Body of pancreas (tissue), 4 donors: Measurements from ENCODE around the gene NRARP. TPM values are rescaled to one million over a fixed set of nuclear protein-coding genes. Genes with fewer than 3 reads are reported as not detected.

ENCODE experiments used
- ATAC-seq: fragments of 150-250 bp; one replicate; pipeline ENCODE4 v1.9.1; 2016
- DNase-seq, 4 donors: peaks; one replicate each; pipeline ENCODE4 v3.0.0-alpha.2; 2019
- H3K27ac ChIP-seq, 4 donors: fragments of 200-600 bp; sonication (generic); 1 replicate in 3 of 4; 2 replicates in 1 of 4; pipeline versions ENCODE4 v1.5.1 to v1.6.1; 2016 to 2019; ENCODE audit warnings: mild to moderate bottlenecking in 1 of 4, mixed read lengths in 1 of 4, moderate library complexity in 1 of 4
- H3K27me3 ChIP-seq, 2 donors: fragments of 200-600 bp; sonication (generic); one replicate each; pipeline ENCODE4 v1.6.0; 2016; ENCODE audit warnings: mild to moderate bottlenecking in 1 of 2
- H3K36me3 ChIP-seq, 2 donors: fragments of 200-600 bp; sonication (generic); replicated peaks in 1 of 2; 2 replicates each; pipeline ENCODE4 v1.5.1; 2016; ENCODE audit warnings: low read depth in 2 of 2; ENCODE audit not compliant: insufficient read depth in 1 of 2
- H3K4me1 ChIP-seq: fragments of 200-600 bp; sonication (generic); one replicate; pipeline ENCODE4 v1.6.0; 2016
- H3K4me3 ChIP-seq, 2 donors: fragments of 200-600 bp; sonication (generic); 1 replicate in 1 of 2; 2 replicates in 1 of 2; pipeline ENCODE4 v1.5.1; 2016 to 2019
- H3K9me3 ChIP-seq, 3 donors: fragments of 200-600 bp; sonication (generic); 1 replicate in 2 of 3; 2 replicates in 1 of 3; pipeline ENCODE4 v1.5.1; 2016
- POLR2A ChIP-seq, 3 donors: fragments of 450-650 bp; IDR thresholded peaks; one replicate each; pipeline ENCODE4 v1.6.1; 2016; ENCODE audit warnings: antibody characterized with exemption in 3 of 3, mild to moderate bottlenecking in 2 of 3
- WGBS, 2 donors: methylation state at CpG; one replicate each; pipeline ENCODE4 v1.1.5; 2017; 5-methylcytosine and 5-hydroxymethylcytosine counted together
- intact Hi-C: fragments of 100-400 bp; cut with DNase I; formaldehyde crosslinking; loops from one replicate; pipeline ENCODE4 v1.15.1; 2023
- total RNA-seq, 2 donors: library from RNA; depleted of rRNA; stranded (reverse); fragments of >200 nt; gene quantifications; one replicate each; pipeline ENCODE4 v1.1.0, GENCODE V29; 2016
- TF ChIP-seq, protein P1 (sequence below), 7 experiments: fragments of 450-650 bp in 4 of 7; fragments of 200-600 bp in 3 of 7; sonication (generic) in 3 of 7; IDR thresholded peaks; one replicate each; pipeline ENCODE4 v1.5.1; 2016 to 2019; ENCODE audit warnings: antibody characterized with exemption in 7 of 7

Gene NRARP
- total RNA-seq, 2 donors from 2014 or later, result 18.4 to 24.4 TPM

DNA sequence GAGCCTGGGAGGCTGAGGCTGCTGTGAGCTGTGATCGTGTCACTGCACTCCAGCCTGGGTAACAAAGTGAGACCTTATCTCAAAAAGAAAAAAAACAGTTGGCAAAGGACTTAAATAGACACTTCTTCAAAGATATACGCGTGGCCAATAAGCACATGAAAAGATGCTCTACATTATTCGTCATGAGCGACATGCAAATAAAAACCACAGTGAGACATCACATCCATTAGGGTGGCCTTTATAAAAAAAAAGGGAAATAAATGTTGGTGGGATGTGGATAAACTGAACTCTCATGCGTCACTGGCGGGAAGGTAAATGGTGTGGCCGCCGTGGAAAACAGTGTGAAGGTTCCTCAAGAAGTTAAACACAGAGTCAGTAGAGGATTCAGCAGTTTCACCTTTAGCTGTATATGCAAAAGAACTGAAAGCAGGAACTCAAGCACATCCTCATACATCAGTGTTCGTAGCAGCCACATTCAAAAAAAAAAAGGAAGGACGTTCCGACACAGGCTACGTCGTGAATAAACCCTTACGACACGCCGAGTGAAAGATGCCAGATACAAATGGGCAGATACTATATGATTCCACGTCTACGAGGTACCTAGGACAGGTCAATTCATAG, 24.5 kb upstream of the NRARP start:
- no peak for TF ChIP-seq POLR2A (IDR thresholded peaks at IDR 0.05)
- TF ChIP-seq, protein P1, sequence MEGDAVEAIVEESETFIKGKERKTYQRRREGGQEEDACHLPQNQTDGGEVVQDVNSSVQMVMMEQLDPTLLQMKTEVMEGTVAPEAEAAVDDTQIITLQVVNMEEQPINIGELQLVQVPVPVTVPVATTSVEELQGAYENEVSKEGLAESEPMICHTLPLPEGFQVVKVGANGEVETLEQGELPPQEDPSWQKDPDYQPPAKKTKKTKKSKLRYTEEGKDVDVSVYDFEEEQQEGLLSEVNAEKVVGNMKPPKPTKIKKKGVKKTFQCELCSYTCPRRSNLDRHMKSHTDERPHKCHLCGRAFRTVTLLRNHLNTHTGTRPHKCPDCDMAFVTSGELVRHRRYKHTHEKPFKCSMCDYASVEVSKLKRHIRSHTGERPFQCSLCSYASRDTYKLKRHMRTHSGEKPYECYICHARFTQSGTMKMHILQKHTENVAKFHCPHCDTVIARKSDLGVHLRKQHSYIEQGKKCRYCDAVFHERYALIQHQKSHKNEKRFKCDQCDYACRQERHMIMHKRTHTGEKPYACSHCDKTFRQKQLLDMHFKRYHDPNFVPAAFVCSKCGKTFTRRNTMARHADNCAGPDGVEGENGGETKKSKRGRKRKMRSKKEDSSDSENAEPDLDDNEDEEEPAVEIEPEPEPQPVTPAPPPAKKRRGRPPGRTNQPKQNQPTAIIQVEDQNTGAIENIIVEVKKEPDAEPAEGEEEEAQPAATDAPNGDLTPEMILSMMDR (IDR thresholded peaks at IDR 0.05), result no peak
- intact Hi-C loops, result no loop called here

DNA sequence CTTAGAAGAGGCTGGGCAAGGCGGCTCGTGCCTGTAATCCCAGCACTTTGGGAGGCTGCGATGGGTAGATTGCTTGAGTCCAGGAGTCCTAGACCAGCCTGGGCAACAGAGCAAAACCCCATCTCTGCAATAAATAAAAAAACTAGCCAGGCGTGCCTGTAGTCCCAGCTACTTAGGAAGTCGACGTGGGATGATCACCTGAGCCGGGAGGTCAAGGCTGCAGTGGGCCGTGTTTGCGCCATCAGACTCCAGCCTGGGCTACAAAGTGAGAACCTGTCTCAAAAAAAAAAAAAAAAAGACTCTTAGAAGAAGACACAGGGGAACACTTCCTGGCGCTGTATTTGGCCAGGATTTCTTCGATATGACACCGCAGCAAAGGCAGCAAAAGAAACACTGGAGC, 23.7 kb upstream of the NRARP start:
- no peaks in the 10 kb centered on the region for H3K9me3 ChIP-seq
- H3K36me3 ChIP-seq, result no peaks in the 10 kb centered on the region
- H3K27me3 ChIP-seq, result no peaks in the 10 kb centered on the region
- no peak for ATAC-seq
- H3K27ac ChIP-seq, result no peak overlapping the region
- 92% methylated on average over 12 of the region's 12 CpGs for WGBS, 2 donors
- intact Hi-C loops, result no loop called here
- TF ChIP-seq POLR2A (IDR thresholded peaks at IDR 0.05), result no peak
- TF ChIP-seq, protein P1 (IDR thresholded peaks at IDR 0.05), result no peak
- H3K4me3 ChIP-seq, result no peak overlapping the region
- H3K4me1 ChIP-seq, result no peaks in the 10 kb centered on the region
- no peak for DNase-seq

More for the DNA sequence above, 24.5 kb upstream of the NRARP start:
- Histone ChIP-seq H3K36me3 (no peaks in the 10 kb centered on the region), H3K9me3 (no peaks in the 10 kb centered on the region), H3K27me3 (no peaks in the 10 kb centered on the region), H3K4me1 (no peaks in the 10 kb centered on the region), H3K27ac (no peak overlapping the region), H3K4me3 (no peak overlapping the region)
- ATAC-seq, result no peak
- DNase-seq, result no peak
- 76 to 87% methylated on average over 19 of the region's 19 CpGs for WGBS, 2 donors

DNA sequence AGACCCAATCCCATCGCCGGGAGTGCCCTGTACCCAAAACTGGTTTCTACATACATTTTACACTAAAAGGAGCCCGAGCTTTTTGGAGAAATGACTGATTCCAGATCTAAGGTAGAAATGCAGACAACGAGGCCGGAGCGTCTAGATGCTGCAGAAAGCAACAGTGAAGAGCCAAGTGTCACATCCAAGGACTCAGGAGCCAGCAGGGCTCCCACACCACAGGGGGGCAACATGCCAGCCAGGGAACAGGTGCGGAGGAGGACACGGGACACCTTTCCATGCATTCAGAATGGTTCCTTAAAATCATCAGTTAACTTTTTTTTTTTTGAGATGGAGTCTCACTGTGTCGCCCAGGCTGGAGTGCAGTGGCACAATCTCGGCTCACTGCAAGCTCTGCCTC, 23.1 kb upstream of the NRARP start:
- DNase-seq (no peak), ATAC-seq (no peak)
- WGBS, 2 donors, result 90 to 94% methylated on average over 10 of the region's 10 CpGs
- H3K4me3 ChIP-seq, result no peak overlapping the region
- H3K9me3 ChIP-seq, result no peaks in the 10 kb centered on the region
- TF ChIP-seq POLR2A (IDR thresholded peaks at IDR 0.05), result no peak
- TF ChIP-seq, protein P1 (IDR thresholded peaks at IDR 0.05), result no peak
- no peak overlapping the region for H3K27ac ChIP-seq
- intact Hi-C loops, result no loop called here
- no peaks in the 10 kb centered on the region for H3K36me3 ChIP-seq
- no peaks in the 10 kb centered on the region for H3K27me3 ChIP-seq
- H3K4me1 ChIP-seq, result no peaks in the 10 kb centered on the region

DNA sequence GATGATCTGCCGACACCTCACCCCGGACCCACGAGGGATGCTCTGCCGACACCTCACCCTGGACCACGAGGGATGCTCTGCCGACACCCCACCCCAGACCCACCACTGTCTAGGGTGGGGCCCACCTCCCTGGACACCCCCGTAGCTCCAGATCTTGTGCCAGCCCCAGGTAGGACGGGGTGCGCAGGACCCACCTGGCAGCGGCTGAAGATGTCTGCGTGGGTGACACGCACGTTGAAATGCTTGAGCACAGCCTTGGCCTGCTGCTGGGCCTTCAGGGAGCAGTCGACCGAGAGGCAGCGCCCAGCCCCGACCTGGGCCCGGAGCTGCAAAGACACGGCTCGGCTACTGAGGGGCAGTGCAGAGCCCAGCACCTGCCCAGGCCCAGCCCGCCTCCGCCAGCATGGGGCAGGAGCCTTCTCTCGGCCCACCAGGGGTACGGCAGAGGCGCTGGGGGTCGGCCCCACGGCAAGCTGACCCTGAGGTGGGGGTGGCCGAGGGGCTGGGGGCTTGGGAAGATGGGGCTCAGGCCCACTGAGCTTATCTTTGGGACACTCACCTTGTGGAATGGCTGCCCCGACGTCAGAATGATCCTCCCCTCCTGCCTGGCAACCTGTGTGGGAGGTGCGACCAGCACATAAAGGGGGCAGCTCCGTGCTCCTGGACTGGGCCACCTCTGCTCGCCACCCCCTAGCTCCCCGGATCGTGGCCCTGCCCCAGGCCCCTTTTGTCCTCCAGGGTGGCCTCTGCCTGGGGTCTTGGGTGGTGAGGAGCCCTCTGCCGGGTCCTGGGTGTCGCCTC, 21.7 kb upstream of the NRARP start:
- H3K27me3 ChIP-seq, result no peaks in the 10 kb centered on the region
- DNase-seq, result no peak
- H3K27ac ChIP-seq, result no peak overlapping the region
- peaks cover 8% of the 10 kb centered on the region for H3K4me1 ChIP-seq
- no peak overlapping the region for H3K4me3 ChIP-seq
- no peak for ATAC-seq
- 93 to 99% methylated on average over 13 to 25 of the region's 37 CpGs for WGBS, 2 donors
- H3K9me3 ChIP-seq, result no peaks in the 10 kb centered on the region
- no peaks in the 10 kb centered on the region for H3K36me3 ChIP-seq
- intact Hi-C loops, result no loop called here
- no peak for TF ChIP-seq POLR2A (IDR thresholded peaks at IDR 0.05)
- TF ChIP-seq, protein P1 (IDR thresholded peaks at IDR 0.05), result no peak
